GM10248 (cell line): ENCODE results near the gene MAB21L1.

Experiments used
- CTCF ChIA-PET: fragments of 300-600 bp; sonication (Branson Sonifier 250); formaldehyde crosslinking; extraction: SDS; loops from one replicate; lab custom pipeline; 2021; ENCODE audit warnings: antibody characterized with exemption; lab: Yijun Ruan, JAX
- POLR2A ChIA-PET: fragments of 350-650 bp; sonication (Branson Sonifier 250); formaldehyde crosslinking; extraction: SDS; loops from one replicate; lab custom pipeline; 2020; ENCODE audit warnings: antibody characterized with exemption; lab: Yijun Ruan, JAX
- DNase-seq: peaks from one replicate; pipeline ENCODE4 v3.0.0; 2012; ENCODE audit errors: extremely low spot score
- TF ChIP-seq, protein P1 (sequence below): IDR thresholded peaks from 2 replicates; pipeline ENCODE4 v1.5.1; 2012; ENCODE audit warnings: mild to moderate bottlenecking, low read depth; ENCODE audit errors: extremely low read depth, missing control alignments, control extremely low read depth

The MAB21L1 gene

DNA sequence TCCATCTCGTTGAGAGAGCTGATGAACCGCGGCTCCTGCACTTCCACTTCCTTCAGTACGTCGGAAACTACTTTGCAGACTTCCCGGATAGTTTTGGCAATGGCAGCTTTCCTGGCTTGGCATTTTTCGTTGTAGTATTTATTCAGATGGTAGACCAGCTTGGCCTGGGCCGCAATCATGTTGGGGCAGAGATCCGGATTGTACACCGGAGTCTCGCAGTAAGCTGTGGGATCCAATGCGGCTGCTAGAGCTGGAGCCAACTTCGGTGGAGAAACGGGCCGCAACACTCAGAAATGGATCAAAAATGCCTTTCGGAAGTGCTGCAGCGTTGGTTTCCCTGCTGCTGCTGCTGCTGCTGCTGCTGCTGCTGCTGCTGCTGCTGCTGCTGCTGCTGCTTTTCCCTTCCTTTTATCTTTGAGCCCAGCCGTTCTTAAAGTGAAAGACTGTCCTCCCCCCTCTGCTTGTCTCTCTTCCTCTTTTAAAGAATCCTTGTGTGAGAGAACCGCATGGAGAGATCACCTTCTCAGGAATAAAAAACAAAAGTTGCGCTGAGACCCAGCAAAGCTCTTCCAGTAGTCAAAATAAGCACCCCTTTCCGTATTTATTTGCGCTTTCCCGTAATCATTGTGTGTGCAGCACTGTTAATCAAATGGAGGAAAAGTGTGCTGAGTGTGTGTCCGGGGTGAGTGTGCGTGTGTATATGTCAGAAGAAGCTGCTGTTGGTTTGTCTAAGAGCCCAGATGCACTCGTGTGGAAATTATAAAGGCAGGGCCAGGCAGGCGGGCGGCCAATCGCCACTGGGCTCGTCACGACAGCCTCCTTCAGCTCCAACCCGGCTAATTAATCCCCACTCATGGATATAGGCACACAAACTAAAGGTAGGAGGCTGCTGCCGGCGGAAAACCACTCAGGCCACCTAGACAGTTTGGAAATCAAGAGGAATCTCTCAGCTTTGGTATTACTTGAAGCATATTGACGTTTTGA lies at the start of gene MAB21L1:
Gene MAB21L1 (minus strand): TSS at position 730 of the 984 bp plus-strand sequence. CDS start 551 bp downstream, at position 179.
- CTCF ChIA-PET: no interaction called here

DNA sequence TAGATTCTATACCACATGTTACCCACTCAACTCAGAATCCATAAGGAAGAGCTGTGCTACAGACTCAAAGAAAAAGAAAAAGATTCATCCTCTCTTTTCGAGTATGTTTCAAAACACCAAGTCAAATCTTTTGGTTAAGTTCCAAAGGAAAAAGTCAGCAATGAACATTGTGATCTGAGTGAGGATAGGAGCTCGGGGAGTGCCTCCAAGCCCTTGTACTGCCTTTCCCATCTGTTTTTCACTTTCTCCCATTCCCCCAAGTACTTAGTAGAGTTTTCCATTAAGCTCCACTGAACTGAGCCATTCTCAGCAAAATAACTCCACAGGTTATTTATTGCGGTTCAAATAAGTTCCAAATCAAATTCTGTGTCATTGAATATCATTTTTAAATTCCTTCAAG lies 47.7 kb upstream of the MAB21L1 start:
- DNase-seq: no peak
- TF ChIP-seq, protein P1, sequence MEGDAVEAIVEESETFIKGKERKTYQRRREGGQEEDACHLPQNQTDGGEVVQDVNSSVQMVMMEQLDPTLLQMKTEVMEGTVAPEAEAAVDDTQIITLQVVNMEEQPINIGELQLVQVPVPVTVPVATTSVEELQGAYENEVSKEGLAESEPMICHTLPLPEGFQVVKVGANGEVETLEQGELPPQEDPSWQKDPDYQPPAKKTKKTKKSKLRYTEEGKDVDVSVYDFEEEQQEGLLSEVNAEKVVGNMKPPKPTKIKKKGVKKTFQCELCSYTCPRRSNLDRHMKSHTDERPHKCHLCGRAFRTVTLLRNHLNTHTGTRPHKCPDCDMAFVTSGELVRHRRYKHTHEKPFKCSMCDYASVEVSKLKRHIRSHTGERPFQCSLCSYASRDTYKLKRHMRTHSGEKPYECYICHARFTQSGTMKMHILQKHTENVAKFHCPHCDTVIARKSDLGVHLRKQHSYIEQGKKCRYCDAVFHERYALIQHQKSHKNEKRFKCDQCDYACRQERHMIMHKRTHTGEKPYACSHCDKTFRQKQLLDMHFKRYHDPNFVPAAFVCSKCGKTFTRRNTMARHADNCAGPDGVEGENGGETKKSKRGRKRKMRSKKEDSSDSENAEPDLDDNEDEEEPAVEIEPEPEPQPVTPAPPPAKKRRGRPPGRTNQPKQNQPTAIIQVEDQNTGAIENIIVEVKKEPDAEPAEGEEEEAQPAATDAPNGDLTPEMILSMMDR: no peak
- CTCF ChIA-PET: interaction anchor here (1.0 to 1.4 kb wide), 2 partner anchors 12 to 35 kb away, joined by 3 read pairs; no protein-coding TSS in a partner anchor
- POLR2A ChIA-PET: no interaction called here

More for the DNA sequence above, at the start of gene MAB21L1:
- POLR2A ChIA-PET: no interaction called here
- no peak for DNase-seq
- TF ChIP-seq, protein P1: no peak

DNA sequence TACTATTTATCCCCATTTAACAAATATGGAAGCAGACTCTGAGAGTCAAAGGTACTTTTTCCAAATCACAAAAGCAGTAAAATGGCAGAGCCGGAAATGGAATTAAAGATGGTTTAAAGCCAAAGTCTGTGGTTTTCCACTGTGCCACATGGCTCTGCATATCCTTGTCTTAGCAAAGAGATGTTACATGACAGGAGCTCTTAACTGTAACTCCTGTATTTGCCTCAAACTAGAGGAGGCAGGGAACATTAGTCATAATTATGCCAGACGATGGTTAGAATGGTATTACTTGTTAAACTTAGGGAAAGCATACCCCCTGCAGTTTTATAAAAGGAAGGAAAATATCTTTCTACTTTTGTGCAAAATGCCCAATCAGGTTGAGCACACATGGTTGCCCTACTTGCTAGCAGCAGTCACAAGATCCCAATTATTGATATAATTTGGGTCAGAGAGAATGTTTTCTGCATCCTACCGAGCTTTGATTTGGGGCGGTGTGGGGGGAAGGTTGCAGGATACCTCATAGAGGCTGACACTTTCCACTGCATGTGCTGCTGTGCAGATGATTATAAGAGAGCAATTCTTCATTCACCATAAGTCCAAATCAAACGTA lies 42.0 kb upstream of the MAB21L1 start:
- CTCF ChIA-PET: no interaction called here

DNA sequence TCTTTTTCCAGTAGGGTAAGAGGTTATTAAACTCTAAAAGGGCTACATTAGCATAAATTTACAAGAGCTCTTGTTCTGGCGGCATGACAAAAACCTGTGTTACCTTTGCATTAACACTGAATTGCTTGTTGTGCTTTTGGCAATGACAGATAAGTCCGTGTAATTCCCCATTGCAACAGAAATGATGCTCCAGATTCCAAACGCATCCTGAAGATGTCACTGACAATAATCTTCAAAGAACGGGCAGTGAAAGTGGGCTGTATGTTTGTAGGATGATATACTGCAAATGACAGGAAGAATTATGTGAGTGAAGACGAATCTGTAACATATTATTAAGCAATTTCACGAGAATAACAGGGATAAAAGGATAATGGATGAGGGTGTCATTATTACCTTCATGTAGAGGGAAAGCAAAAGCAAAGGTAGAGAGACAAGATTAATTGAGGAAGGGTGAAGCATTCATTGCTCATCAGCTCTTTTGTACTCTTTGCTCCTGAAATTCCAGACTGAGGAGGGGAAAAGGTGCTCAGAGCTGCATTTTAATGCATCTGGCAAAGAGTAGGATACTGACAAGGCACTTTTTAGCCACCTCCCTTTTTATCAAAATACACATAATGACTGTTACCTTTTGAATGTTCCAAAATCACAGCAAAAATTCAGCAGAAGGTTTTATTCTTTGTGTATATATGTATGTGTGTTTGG lies 38.5 kb upstream of the MAB21L1 start:
- ChIA-PET POLR2A (no interaction called here), CTCF (interaction anchor here (1.2 kb wide), 1 partner anchor 16 kb away, joined by 3 read pairs; no protein-coding TSS in a partner anchor)
- TF ChIP-seq, protein P1: no peak
- DNase-seq: no peak

More for the DNA sequence above, 42.0 kb upstream of the MAB21L1 start:
- POLR2A ChIA-PET: no interaction called here
- no peak for DNase-seq
- TF ChIP-seq, protein P1: no peak

DNA sequence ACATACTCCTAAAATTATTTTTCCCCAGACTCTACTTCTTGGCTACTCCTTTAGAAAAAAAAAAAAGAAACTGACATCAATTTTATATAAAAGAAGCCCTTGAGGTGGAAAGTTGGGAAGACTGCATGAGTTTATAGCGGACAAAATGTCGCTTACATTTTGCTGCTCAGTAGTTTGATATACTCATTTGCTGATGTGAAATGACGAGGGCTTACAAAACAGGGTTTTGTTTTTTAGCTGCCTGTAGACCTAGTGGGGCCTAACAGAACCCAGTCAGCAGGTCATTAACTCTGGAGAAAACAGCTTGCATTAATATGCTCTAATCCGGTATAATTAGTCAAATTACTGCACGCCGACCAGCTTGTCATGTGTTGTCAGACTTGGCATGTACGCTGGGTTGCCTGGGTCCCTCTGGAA lies 37.6 kb upstream of the MAB21L1 start:
- ChIA-PET POLR2A (no interaction called here), CTCF (no interaction called here)
- TF ChIP-seq, protein P1: no peak
- no peak for DNase-seq

DNA sequence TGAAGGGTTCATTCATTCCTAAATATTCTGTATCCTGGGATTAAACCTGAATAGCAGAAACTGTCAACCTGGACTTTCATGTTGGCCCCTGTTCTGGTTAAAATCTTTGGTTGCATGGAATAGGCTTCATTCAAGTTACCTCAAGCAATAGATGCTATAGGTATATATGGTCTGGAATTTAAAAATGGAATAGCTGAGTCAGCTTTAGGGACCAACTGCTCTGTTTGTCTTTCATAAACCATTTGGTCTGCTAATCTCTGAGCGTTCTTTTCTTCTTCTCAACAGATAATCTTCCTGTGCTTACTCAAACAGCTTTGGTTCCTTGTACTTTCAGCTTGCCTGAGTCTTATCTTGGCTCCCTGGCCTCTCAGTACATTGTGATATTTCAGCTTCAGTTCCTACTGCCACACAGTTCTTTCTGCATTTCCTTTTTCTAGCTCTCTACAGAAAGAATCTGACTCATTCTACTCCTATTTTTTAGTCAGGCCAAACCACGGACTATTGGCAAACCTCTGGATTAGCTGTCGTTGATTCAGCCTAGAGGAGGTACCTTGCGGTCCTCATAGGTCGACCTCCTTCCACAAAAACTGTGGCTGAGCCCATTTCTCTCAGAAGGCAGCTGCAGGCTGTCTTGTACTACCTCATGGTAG lies 35.9 kb upstream of the MAB21L1 start:
- TF ChIP-seq, protein P1: no peak
- no peak for DNase-seq
- POLR2A ChIA-PET: no interaction called here
- CTCF ChIA-PET: interaction anchor here (0.7 kb wide), 1 partner anchor 12 kb away, joined by 3 read pairs; no protein-coding TSS in a partner anchor
